NCI-H1694 treated with DMSO at 0.1 percent for 48 hours (cell line): ENCODE measurements around the gene EMILIN1.
A peak's percentile ranks its signal among the peaks of the same experiment; 100 is the strongest.
"Not testable (repeated sequence)": the region's sequence is repeated elsewhere in the genome, so short reads cannot be mapped to it uniquely, and the experiment has no call there.

Experiments
- DNase-seq: peaks from one replicate; lab custom pipeline; 2025; lab: John Stamatoyannopoulos, UW

The EMILIN1 gene

GRCh38 chr2:27094353-27094984 is 16.1 kb downstream of the EMILIN1 start:
- no peak for DNase-seq

GRCh38 chr2:27095427-27095744 is 17.0 kb downstream of the EMILIN1 start:
- DNase-seq: no peak

GRCh38 chr2:27095745-27096651 is 17.6 kb downstream of the EMILIN1 start:
- peak; percentile 95 for DNase-seq

DNA sequence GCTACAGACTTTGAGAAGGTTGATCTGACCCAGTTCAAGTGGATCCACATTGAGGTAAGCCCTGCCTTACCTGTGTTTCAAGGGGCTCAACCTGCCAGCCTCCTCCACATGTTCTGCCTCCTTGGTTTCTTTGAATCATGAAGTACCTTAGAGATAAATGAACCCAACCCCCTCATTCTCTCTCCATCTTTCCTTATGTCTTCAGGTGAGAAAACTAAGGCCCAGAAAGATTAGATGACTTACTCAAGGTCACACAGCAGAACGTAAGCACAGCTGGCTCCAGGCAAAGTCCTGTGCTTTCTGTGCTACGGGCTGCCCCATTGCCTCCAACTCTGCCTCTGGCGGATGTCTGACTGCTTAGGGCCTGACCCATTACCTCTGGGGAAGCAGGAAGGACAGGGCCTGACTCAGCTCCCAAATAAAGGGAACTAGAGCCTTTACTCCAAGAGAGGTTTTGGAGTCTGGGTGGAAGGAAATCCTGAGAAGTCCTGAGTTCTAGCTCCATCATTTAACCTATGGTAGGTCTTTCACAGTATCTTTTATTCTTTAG is 18.4 kb downstream of the EMILIN1 start:
- no peak for DNase-seq

- no peak for DNase-seq
These were observed 18.9 kb downstream of the EMILIN1 start for GRCh38 chr2:27097341-27097740.

- DNase-seq: no peak
These were observed 21.0 kb downstream of the EMILIN1 start for GRCh38 chr2:27099334-27099955.

- no peak for DNase-seq
These were observed 21.6 kb downstream of the EMILIN1 start for GRCh38 chr2:27100036-27100435.

- DNase-seq: no peak
These were observed 23.9 kb downstream of the EMILIN1 start for GRCh38 chr2:27102329-27102728.

- DNase-seq: no peak
These were observed 27.6 kb downstream of the EMILIN1 start for GRCh38 chr2:27105981-27106380.

GRCh38 chr2:27108221-27108620 is 29.8 kb downstream of the EMILIN1 start:
- DNase-seq: no peak

DNA sequence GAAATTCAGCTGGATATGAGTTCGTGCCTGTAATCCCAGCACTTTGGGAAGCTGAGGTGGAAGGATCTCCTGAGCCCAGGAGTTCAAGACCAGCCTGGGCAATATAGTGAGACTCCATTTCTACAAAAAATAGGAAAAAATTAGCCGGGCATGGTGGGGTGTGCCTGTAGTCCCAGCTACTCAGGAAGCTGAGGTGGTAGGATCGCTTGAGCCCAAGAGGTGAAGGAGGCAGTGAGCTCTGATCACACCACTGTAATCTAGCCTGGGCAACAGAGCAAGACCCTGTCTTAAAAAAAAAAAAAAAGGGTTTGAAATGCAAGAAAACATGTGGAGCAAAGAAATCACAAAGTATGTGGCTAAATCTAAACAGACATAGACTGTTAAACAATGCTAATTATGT is 30.7 kb downstream of the EMILIN1 start:
- DNase-seq: no peak

DNA sequence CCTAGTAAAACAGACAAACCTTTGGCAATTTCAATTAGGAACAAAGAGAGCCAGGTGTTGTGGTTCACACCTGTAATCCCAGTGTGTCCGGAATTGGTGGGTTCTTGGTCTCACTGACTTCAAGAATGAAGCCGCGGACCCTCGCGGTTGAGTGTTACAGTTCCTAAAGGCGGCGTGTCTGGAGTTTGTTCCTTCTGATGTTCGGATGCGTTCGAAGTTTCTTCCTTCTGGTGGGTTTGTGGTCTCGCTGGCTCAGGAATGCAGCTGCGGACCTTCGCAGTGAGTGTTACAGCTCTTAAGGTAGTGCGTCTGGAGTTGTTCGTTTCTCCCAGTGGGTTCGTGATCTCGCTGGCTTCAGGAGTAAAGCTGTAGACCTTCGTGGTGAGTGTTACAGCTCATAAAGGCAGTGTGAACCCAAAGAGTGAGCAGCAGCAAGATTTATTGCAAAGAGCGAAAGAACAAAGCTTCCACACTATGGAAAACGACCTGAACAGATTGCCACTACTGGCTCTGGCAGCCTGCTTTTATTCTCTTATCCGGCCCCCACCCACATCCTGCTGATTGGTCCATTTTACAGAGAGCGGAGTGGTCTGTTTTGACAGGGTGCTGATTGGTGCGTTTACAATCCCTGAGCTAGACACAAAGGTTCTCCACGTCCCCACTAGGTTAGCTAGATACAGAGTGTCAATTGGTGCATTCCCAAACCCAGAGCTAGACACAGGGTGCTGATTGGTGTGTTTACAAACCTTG is 32.4 kb downstream of the EMILIN1 start:
- not testable (repeated sequence) for DNase-seq

DNA sequence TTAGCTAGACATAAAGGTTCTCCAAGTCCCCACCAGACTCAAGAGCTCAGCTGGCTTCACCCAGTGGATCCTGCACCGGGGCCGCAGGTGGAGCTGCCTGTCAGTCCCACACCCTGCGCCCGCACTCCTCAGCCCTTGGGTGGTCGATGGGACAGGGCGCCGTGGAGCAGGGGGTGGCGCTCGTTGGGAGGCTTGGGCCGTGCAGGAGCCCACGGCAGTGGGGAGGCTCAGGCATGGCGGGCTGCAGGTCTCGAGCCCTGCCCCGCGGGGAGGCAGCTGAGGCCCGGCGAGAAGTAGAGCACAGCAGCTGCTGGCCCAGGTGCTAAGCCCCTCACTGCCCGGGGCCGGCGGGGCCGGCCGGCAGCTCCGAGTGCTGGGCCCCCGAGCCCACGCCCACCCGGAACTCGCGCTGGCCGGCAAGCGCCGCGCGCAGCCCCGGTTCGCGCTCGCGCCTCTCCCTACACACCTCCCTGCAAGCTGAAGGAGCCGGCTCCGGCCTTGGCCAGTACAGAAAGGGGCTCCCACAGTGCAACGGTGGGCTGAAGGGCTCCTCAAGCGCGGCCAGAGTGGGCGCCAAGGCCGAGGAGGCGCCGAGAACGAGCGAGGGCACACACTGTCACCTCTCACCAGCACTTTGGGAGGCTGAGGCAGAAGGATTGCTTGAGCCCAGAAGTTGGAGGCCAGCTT is 33.1 kb downstream of the EMILIN1 start:
- DNase-seq: not testable (repeated sequence)

- no peak for DNase-seq
These were observed 37.1 kb downstream of the EMILIN1 start for GRCh38 chr2:27115519-27115918.

DNA sequence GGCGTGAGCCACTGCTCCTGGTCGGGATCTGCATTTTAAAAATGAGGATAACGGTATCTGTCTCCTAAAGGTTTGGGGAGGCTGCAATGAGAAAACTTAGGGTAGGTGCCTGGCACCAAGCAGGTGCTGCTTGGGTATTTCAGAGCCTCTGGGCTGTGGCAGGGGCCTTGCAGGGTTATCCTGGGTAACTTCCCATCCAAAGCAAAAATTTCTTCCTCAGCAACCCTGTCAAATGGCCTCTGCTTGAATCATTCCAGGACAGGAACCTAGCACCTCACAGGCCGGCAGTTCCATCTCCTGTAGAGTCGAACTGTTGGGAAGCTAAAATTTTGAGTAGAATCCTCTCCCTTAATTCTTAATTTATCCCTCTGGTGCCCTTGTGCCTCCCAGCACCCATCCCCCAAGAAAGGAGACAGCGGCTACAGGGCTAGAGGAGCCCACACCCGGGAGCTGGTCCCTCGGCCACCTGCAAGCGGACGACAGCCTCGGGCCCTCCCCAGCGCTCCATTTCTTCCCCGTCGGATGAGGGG is 39.6 kb downstream of the EMILIN1 start:
- DNase-seq: no peak

DNA sequence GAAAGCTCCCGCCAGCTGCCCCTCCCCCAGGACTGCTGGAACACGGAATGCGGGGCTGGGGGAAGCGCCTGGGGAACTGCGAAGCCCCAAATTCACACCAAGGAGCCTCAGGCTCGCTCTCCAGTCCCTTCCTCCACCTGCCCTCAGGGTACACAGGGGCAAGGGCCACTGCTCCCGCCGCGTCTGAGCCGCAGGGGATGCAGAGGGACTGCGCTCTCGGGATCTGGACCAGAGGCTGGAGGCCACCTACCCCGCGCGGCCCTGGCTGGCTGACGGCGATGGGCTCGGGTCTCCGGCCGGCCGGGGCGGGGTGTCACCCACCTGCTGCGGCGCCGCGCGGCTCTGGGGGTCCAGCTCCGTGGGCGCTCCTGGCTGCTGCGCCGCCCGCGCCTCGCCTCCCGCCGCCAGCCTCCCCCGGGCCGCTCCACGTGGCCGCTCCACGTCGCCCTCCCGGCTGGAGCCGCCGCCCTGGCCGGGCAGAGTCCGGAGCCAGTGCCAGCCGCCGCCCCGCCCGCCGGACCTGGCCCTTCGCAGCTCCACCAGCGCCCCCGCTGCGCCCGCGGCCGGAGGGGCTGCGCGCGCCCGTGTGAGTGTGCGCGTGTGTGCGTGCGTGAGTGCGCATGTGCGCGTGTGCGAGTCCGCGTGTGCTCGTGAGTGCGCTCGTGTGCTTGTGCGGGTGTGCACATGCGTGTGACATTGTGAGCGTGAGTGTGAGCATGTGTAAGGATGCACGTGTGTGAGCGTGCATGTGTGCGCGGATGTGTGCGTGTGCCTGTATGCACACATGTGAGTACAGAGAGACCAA is 40.3 kb downstream of the EMILIN1 start, which contains the start of gene CGREF1:
Gene CGREF1, minus strand, starts transcription at position 604 of the 805 bp plus-strand sequence. CDS start 14,762 bp downstream, outside the sequence.
- no peak for DNase-seq

DNA sequence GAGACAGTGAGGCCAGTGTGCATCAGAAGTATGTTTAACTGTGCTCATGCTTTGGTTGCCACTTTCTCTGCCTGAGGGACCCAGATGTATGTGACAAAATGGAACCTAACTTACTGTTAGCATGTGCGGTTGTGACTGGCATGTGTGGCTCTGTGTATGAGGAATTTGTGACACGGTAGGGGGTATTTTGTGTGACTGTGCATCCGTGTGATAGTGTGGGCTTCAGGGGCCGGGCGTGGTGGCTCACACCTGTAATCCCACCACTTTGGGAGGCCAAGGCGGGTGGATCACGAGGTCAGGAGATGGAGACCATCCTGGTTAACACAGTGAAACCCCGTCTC is 40.9 kb downstream of the EMILIN1 start:
- DNase-seq: not testable (repeated sequence)

DNA sequence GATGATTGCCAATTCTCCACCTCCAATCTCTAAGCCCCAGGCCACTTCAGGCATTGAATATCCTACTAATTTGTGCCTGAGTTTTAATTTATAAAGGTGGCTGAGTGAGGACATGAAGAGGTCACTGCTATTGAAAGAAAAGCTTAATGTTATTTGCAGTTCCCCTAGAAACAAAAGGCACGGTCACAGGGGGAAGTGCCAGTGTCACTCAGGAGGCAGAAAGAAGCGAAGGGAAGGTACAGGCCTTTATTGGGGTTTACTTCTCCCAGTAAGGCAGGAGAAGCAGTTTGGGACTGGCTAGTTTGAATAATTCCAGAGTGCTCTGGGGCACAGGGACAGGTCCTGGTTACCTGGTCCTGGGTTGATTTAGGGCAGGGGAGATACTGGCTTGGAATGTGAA is 43.5 kb downstream of the EMILIN1 start:
- DNase-seq: no peak

DNA sequence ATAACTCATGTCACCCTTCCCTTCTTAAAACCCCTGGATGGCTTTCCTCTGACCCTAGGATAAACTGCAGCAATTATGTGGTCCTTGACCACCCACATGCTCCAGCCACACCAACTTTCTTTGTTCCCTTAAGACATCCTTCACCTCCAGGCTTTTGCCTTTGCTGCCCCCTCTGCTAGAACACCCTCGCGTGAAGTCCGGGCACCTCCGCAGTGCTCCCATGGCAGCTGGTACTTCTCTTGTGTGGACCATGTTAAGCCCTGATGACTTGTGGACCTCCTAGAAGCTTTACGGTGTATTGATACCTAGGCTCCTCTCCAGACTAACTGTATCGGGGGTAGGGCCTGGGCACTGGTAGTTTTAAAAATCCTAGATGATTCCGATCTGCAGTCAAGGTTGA is 44.4 kb downstream of the EMILIN1 start:
- DNase-seq: no peak
